ENCODE data around the gene GAGE12G. TPM values are rescaled to one million over a fixed set of nuclear protein-coding genes. Genes with fewer than 3 reads are reported as not detected.
"Not testable (repeated sequence)": the region's sequence is repeated elsewhere in the genome, so short reads cannot be mapped to it uniquely, and the experiment has no call there.

GAGE12G gene
- total and polyA plus RNA-seq, 2 of the 4 experiments (the other 2 are of a cell fraction): not detected

- in situ Hi-C loops (cut with MboI; ENCODE audit: low sequenced_read_pairs); H2BK15ac ChIP-seq (ENCODE audit: low read depth, low read length); CTCF ChIA-PET; H4K20me1 ChIP-seq (ENCODE audit: insufficient read depth, low read length); H3K36me3 ChIP-seq (ENCODE audit: control insufficient read depth, insufficient read depth, low read length); H3K79me1 ChIP-seq (ENCODE audit: low read depth in 1 of 2, low read length in 2 of 2); H2BK120ac ChIP-seq (ENCODE audit: low read depth, low read length); BruUV-seq (replicated peaks); H2BK20ac ChIP-seq (ENCODE audit: low read depth, low read length); H3K23ac ChIP-seq (ENCODE audit: low read depth, low read length); H2BK5ac ChIP-seq (ENCODE audit: low read depth, low read length, poor library complexity, severe bottlenecking); H3K9me1 ChIP-seq (ENCODE audit: insufficient read depth, low read length); H2AFZ ChIP-seq (replicated peaks; ENCODE audit: low read length, poor library complexity); H3K4me2 ChIP-seq (ENCODE audit: low read depth, low read length); H3K4me3 ChIP-seq (ENCODE audit: insufficient read depth, low read depth, low read length); H4K8ac ChIP-seq (ENCODE audit: low read depth in 2 of 2, low read length in 2 of 2); H3K4me1 ChIP-seq (ENCODE audit: control insufficient read depth, insufficient read depth, low read length); H2AK9ac ChIP-seq (replicated peaks; ENCODE audit: low read depth, low read length, poor library complexity); ATAC-seq (ENCODE audit: low read depth); H3K9me3 ChIP-seq (ENCODE audit: control insufficient read depth, insufficient read depth, low read length); H3K27ac ChIP-seq (ENCODE audit: insufficient read depth, low read length); H4K5ac ChIP-seq (ENCODE audit: low read depth, low read length); H3K9ac ChIP-seq (ENCODE audit: low read depth, low read length); H3K18ac ChIP-seq (ENCODE audit: low read depth, low read length); H3K4ac ChIP-seq (ENCODE audit: low read depth, low read length); H3K14ac ChIP-seq (replicated peaks; ENCODE audit: low read depth, low read length); dilution Hi-C loops (cut with HindIII; ENCODE audit: low sequenced_read_pairs, unreplicated experiment); H3K27me3 ChIP-seq (ENCODE audit: control insufficient read depth, insufficient read depth, low read length); H4K91ac ChIP-seq (ENCODE audit: insufficient read depth, low read depth, low read length); intact Hi-C loops (cut with micrococcal nuclease); H3K56ac ChIP-seq (ENCODE audit: extremely low read depth, insufficient read depth, low read length); POLR2A ChIA-PET (ENCODE audit: unreplicated experiment); DNase-seq; H2AK5ac ChIP-seq (ENCODE audit: low read depth, low read length): not testable (repeated sequence)
- WGBS, 2 experiments (ENCODE audit: extremely low coverage in 2 of 2, insufficient read length in 1 of 2): no CpG with 5 or more reads among the region's 16 CpGs
Observed at GRCh38 chrX:49541433-49541832, 28.8 kb upstream of the GAGE12G start, which contains the start of gene GAGE12D. GAGE12D (plus strand) TSS chrX:49541733; CDS start chrX:49542888, 1,155 bp downstream.

GRCh38 chrX:49550989-49551388 is 19.2 kb upstream of the GAGE12G start, which contains the start of gene GAGE12E:
GAGE12E (plus strand) TSS chrX:49551289; CDS start chrX:49552444, 1,155 bp downstream.
- no CpG with 5 or more reads among the region's 16 CpGs for WGBS, 2 experiments (ENCODE audit: extremely low coverage in 2 of 2, insufficient read length in 1 of 2)
- H3K27ac ChIP-seq (ENCODE audit: insufficient read depth, low read length); H2AK9ac ChIP-seq (replicated peaks; ENCODE audit: low read depth, low read length, poor library complexity); H3K36me3 ChIP-seq (ENCODE audit: control insufficient read depth, insufficient read depth, low read length); H4K20me1 ChIP-seq (ENCODE audit: insufficient read depth, low read length); intact Hi-C loops (cut with micrococcal nuclease); H3K9me1 ChIP-seq (ENCODE audit: insufficient read depth, low read length); H3K23ac ChIP-seq (ENCODE audit: low read depth, low read length); H3K4me2 ChIP-seq (ENCODE audit: low read depth, low read length); H4K91ac ChIP-seq (ENCODE audit: insufficient read depth, low read depth, low read length); H4K8ac ChIP-seq (ENCODE audit: low read depth in 2 of 2, low read length in 2 of 2); H2AK5ac ChIP-seq (ENCODE audit: low read depth, low read length); H2BK5ac ChIP-seq (ENCODE audit: low read depth, low read length, poor library complexity, severe bottlenecking); H2BK15ac ChIP-seq (ENCODE audit: low read depth, low read length); H2AFZ ChIP-seq (replicated peaks; ENCODE audit: low read length, poor library complexity); in situ Hi-C loops (cut with MboI; ENCODE audit: low sequenced_read_pairs); H3K27me3 ChIP-seq (ENCODE audit: control insufficient read depth, insufficient read depth, low read length); CTCF ChIA-PET; H3K9me3 ChIP-seq (ENCODE audit: control insufficient read depth, insufficient read depth, low read length); H3K14ac ChIP-seq (replicated peaks; ENCODE audit: low read depth, low read length); H3K79me1 ChIP-seq (ENCODE audit: low read depth in 1 of 2, low read length in 2 of 2); dilution Hi-C loops (cut with HindIII; ENCODE audit: low sequenced_read_pairs, unreplicated experiment); H3K56ac ChIP-seq (ENCODE audit: extremely low read depth, insufficient read depth, low read length); H3K4me3 ChIP-seq (ENCODE audit: insufficient read depth, low read depth, low read length); ATAC-seq (ENCODE audit: low read depth); POLR2A ChIA-PET (ENCODE audit: unreplicated experiment); H4K5ac ChIP-seq (ENCODE audit: low read depth, low read length); BruUV-seq (replicated peaks); H2BK120ac ChIP-seq (ENCODE audit: low read depth, low read length); H3K4ac ChIP-seq (ENCODE audit: low read depth, low read length); H2BK20ac ChIP-seq (ENCODE audit: low read depth, low read length); DNase-seq; H3K18ac ChIP-seq (ENCODE audit: low read depth, low read length); H3K9ac ChIP-seq (ENCODE audit: low read depth, low read length); H3K4me1 ChIP-seq (ENCODE audit: control insufficient read depth, insufficient read depth, low read length): not testable (repeated sequence)
